ENCODE results near the gene CGB3.

Gene CGB3

DNA sequence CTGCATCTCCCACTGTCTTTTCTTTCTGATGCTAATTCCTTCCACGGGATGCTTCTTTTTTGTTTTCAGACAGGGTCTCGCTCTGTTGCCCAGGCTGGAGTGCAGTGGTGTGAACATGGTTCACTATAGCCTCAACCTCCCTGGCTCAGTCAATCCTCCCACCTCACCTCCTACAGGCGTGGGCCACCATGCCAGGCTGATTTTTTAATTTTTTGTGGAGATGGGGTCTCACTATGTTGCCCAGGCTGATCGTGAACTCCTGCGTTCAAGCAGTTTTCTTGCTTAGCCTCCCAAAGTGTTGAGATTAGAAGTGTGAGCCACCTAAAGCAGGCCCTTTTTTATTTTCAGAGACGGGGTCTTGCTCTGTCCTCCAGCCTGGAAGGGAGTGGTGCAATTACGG lies 35.8 kb downstream of the CGB3 start:
- DNase-seq (ENCODE audit: low read depth, low spot score) = no peak

DNA sequence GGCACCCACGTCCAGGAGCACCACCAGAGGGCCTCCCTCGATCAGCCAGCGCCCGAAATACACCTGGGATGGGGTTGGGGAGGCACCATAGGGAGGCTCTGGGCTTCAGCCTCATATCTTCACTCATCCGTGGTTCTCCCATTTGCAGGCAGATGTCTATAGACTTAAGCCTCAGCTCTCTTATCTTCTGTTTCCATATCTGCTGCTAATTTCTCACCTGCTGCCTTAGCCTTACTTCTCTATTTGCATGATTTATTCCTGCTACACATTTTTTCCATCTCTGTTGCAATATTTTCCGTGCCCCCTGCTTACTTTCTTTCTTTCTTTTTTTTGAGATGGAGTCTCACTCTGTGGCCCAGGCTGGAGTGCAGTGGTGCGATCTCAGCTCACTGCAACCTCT lies 36.8 kb downstream of the CGB3 start:
- no peak for DNase-seq (ENCODE audit: low read depth, low spot score)

- DNase-seq (ENCODE audit: low read depth, low spot score) = no peak
Observed at GRCh38 chr19:48986211-48986610, 37.9 kb downstream of the CGB3 start.

- no peak for DNase-seq (ENCODE audit: low read depth, low spot score)
Observed at GRCh38 chr19:48985711-48986110, 38.4 kb downstream of the CGB3 start.

DNA sequence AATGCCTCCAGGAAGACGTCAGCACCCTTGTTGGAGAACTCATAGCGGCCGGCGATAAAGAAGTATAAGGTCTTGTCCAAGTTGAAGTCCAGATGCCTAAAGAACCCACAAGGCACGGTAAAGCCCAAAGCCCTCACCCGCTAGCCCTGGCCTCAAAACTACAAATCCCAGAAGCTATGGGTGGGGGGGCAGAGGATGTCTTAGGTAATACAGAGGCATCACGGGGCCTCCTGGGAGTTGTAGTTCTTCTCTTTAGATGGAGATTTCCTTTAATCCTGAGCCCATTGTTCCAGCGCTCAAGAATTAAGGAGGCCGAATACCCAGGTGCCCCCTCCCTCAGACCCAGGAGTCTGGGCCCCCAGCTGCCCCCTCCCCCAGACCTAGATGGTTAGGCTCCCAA lies 41.9 kb downstream of the CGB3 start:
- DNase-seq (ENCODE audit: low read depth, low spot score) = no peak

- DNase-seq (ENCODE audit: low read depth, low spot score) = no peak
Observed at GRCh38 chr19:48977061-48977460, 47.1 kb downstream of the CGB3 start.

DNA sequence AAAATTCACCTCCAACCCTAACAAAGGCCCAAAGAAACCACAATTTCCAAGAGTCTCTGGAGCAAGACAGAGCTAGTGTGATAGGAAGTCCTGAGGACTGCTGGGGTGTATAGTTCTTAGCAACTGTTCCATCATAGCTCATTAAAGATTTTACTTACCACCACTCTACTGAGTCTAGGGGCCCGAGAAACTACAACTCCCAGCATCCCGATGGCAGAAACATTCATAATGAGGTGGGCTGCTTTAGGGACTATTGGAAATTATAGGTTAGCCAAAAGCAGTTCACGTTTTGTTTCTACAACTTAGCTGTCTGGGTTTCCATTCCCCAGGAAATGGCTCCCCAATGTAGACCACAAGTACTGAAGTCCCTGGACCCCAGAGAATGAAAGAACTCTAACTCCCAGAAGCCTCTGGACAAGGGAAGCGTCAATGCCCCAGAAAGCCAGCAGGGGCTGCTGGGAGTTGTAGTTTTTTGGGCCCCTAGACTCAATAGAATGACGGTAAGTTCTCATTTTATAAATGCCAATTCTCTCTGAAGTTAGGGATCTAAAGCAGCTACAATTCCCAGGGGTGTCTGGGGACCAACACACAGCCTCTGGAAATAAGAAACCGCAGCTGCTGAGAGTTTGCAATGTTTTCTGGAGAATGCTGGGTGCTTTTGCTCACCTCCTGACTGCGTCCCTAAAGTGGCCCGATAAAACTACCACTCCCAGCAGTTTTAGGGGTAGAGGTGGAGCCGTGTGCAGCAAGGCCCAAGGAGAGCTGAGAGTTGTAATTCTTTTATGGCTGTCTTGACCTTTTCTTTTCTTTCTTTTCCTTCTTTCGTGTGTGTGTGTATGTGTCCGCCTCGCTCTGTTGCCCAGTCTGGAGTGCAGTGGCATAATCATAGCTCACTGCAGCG lies 47.9 kb downstream of the CGB3 start:
- no peak for DNase-seq (ENCODE audit: low read depth, low spot score)
